HG02610 (cell line): ENCODE data around the gene ACVR1B.

ENCODE experiments used
- ATAC-seq: cut with Tn5 transposase; IDR thresholded peaks from one replicate; pipeline ENCODE4 v1.9.1; 2021; ENCODE audit warnings: mild to moderate bottlenecking, moderate library complexity; ENCODE audit not compliant: unreplicated experiment

ACVR1B gene

DNA sequence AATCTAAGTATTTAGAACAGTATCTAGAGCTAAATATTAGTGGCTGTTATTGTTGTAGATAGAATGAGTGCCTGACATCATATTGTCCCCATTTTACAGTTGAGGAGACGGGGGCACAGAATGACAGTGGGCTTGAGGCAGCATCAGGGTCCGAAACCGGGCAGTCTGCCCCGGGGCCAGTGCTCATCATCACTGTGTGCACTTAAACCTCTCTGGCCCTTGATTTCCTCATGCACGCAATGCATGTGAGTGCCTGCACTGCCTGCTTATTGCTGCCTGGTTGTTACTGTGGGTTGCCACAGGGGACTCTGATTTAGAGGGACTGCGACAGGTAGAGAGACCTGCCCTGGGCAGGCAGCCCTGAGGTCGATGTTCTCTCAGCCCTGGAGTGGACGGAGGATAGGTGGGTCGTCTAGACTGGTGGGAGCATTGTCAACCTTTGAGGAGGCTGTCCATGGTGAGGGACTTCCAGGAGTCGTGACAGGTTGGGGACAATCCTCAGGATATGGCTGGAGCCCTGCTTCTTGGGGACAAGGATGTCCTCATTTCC lies 34.4 kb upstream of the ACVR1B start:
- no peak for ATAC-seq

DNA sequence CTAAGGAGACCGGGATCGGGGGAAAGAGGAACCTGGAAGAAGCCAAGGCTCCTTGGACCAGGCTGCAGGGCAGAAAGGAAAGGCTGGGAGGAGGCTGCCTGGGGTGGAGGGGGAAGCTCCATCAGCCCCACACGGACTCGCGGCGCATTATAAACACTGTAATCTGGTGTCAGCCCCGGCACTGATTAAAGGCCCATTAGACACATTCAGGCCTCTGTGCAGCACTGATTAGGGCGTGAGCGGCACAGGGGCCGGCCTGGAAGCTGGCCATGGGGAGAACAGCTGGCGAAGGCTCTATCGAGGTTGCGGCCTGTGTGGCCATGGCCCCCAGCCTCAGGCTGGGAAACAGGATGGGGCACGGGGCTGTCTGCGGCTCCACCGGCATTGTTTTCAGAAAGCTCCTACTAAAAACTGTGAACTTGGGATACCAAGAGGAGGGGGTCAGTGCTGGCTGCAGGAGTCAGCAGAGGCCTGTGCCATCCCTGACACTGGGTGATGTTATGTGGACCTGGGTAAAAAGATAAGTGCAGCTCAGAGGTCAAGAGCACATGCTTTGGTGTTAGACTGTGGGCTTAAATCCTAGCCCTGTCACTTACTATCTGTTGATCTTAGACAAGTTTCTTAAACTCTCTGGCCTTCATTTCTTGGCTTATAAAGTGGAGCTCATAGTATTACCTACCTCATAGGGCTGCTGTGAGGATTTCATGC lies 33.6 kb upstream of the ACVR1B start:
- no peak for ATAC-seq

DNA sequence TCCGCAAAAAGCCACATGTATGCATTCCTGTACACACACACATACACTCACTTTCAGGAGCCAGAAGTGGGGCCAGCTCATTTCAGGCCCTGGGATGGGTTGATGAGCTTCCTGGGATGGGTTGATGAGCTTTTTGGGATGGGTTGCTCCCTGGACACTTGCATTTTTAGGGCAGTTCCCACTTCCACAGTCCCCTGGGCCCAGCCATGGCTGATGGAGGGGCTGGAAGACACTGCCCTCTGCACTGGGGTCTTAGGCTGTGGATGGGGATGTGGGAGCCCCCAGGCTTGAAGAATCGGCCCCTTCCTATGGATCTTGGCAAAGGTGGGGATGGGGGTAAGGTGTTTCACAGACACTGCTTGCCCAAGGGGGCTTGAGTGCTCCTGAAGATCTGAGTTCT lies 31.5 kb upstream of the ACVR1B start:
- ATAC-seq: no peak

DNA sequence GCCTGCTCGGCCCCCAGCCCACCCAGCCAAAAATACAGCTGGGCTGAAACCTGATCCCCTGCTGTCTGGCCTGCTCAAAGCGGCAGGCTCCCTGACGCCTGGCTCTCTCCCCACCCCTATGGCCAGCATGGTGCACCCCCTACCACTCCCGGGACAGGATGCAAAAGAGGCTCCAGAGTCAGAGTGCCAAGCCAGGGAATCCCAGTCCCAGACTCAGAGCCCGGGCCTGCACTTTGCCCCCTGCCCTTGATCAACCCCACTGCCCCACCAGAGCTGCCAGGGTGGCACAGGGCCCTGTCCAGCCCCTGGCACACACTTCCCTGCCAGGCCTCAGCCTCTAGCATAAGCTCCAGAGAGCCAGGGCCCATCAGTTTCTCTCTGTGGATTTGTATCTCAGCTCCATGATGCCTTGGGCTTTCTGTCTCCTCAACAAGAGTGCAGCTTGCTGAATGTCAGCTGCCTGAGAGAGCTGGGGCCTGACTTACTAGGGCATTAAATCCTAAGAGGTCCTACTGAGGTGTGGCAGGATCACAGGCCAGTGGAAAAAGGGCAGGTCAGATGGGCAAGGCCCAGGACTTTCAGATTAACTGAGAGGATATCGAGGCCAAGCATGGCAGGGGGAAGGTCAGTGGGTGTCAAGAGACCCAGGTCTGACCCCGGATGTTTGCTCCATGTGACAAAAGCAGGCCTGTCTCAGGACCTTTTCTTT lies 30.3 kb upstream of the ACVR1B start:
- ATAC-seq: no peak

GRCh38 chr12:51922146-51922545 lies 29.4 kb upstream of the ACVR1B start:
- ATAC-seq: no peak

DNA sequence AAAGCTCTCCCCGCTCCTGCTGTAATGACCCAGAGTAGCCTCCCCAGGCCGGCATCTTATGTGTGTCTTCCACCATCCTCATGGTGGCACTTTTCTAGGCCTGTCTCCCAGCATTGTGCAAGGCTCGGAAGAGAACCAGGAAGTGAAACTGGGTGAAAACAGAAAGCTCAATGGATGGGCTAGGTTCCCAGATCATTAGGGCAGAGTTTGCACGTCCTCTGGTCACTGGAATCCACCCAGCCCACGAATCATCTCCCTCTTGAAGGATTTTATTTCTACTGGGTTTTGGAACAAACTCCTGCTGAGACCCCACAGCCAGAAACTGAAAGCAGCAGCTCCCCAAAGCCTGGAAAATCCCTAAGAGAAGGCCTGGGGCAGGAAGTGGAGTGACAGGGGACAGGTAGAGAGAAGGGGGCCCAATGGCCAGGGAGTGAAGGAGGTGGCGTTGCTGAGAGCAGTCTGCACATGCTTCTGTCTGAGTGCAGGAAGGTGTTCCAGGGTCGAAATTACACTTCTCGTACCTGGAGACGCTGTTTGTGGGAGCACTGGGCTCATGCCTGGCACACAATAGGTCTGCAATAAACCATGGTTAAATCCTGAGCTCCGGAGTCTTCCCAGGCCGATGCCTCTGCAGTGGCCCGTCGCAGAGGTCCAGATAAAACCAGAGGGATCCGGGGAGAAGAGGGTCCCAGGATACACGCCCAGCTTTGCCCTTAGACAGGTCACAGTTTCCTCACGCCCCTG lies 28.6 kb upstream of the ACVR1B start:
- no peak for ATAC-seq

DNA sequence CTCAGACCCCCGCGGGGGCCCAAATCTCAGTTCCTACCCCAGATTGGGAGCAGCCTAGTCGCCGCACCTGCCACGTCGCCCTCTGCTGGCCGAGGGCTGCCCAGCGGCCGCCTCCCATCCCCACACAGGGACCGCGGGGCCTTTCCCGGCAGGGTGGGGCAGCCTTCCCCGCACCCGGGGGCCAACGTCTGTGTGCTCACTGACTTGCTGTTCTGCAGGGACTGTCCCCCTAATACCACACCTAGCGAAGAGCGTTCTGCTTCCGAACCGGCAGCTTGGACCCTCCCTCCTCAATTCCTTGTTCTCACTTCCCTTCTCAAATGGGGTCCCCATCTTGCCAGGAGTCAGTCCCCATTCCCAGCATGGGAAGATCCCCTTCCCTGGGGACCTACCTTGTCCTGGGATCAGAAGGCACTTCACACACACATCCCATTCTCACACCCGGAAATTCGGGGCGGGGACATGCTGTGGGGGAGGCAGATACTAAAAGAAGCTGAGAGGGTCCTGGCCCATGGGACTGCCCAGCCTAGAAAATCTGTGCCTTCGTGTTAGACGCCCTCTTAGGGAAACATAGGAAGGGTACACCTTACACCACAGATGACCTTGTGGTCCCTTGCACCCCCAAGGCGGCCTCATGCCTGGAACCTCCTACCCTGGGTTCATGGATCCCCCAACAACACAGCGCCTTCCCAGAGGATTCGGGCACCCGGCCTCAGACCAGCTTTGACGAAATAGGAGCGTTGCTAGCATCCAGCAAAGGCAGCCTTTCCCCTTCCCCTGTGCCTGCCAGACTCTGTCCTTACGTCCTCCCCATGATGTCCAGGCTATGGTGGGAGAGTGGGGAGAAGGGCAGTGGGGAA lies 27.8 kb upstream of the ACVR1B start:
- peak; percentile 37 for ATAC-seq

DNA sequence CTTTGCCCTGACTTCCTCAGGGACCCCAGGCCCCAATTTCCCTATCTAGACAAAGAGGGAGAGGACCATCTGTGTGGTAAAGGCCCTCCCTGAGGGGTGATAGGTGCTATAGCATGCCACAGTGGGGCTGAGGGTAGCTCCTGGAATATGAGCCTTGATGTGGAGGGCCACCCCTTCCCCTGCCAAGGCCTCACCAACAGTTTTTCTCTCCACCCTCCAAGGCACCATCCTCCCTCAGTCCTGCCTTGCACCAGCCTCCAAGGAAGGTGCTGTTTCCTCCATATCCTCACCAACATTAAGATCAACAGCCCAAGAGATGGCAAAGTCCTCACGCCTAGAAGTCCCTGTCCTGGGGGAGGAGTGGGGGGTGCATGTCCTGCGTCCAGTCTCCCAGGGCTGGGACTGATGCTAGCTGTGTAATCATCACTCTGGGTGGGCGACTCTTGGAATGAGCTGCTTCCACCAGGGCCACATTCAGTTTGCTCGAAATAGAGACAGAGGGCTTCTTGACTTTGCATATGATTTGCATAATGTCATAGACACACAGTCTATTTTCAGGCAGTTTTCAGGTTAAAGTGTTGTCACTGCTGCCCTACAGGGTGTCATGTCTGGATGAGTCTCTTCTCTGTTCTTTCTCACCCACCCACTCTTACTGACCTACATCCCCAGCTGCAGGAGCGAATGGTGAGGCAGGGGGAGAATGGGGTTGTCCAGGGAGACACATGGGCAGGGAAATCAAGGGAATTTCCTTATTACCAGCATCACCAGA lies 26.8 kb upstream of the ACVR1B start:
- peak; percentile 53 for ATAC-seq

GRCh38 chr12:51925346-51926063 lies 26.0 kb upstream of the ACVR1B start:
- no peak for ATAC-seq

DNA sequence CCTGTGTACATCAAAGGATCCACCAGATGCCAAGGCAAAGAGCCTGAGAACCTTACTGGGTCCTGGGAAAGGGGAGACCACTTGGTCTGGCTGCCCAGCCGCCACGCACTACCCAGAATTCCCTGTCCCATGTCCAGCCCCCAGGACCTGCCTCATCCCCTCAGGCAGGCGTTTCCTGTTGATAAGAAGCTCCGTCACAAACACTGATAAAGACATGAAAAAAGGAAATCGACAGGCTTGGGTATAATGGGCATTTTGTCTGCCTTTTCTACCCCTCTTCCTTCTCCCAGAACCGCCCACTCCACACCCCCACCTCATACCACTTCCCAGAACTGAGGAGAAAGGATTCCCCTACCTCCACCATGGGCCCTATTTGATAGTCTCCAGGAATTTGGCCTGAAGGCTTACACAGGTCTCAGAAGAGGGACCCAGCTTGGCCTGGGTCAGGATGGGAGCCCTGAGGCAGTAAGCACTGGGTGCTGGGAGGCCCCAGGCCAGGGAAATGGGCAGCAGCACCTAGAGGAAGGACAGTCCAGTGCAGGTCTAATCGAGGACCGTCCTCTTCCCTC lies 25.4 kb upstream of the ACVR1B start:
- no peak for ATAC-seq

DNA sequence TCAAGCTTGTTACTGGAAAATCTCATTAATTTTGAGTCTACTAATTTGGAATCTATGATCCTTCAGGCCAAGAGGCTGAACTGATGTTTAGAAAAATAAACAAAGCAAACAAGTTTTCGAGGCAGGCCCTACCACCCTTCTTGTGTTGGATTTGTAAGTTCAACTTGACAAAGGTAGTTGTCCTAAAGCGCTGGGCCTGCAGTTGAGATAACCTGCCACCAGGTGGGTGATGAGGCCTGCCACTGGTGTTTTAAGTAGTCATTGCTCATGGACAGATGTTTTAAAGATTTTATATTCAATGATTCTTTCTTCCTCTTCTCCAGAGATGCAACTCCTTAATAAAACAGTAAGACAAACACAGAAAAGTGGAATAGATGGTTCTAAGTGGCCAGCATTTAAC lies 24.8 kb upstream of the ACVR1B start:
- peak; percentile 43 for ATAC-seq

GRCh38 chr12:51932218-51933076 lies 19.1 kb upstream of the ACVR1B start:
- no peak for ATAC-seq

DNA sequence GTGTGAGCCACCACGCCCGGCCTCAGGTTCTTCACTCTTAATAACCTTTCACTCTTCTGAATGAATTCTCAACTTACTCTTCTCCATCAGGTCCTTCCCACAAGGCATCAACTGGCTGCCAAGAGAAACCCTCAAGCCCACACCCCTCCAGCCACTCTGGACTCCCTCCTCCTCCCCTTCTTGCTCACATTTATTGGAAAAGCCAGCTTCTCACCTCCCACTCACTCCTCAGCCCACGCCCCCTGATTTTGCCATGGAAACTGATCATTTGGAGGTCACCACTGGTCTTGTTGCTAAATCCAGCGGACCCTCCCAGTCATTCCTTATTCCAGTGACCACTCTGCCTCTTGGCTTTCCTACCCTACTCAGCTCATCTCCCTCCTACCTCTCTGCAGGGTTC lies 17.4 kb upstream of the ACVR1B start:
- no peak for ATAC-seq

GRCh38 chr12:51937926-51938325 lies 13.6 kb upstream of the ACVR1B start:
- ATAC-seq: no peak

DNA sequence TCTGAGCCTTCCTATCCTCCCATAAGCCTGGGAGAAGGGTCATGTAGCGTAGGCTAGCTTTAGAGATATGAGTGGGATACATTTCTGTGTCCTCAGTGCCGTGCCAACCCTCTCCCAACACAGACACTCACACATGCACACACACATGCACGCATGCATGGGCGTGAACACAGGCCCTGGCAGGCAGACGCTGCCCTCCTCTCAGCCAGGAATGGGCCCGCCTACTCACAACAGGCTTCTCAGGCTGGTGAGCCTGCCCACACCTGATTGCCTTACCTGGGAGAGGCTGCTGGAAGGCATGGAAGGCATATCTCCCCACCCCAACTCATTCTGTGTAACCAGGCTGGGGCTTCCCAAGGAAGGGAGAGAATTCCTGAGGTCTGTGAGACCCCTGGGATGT lies 12.8 kb upstream of the ACVR1B start:
- no peak for ATAC-seq

GRCh38 chr12:51941011-51941581 lies 10.4 kb upstream of the ACVR1B start:
- no peak for ATAC-seq

GRCh38 chr12:51941604-51942003 lies 9.9 kb upstream of the ACVR1B start:
- no peak for ATAC-seq

DNA sequence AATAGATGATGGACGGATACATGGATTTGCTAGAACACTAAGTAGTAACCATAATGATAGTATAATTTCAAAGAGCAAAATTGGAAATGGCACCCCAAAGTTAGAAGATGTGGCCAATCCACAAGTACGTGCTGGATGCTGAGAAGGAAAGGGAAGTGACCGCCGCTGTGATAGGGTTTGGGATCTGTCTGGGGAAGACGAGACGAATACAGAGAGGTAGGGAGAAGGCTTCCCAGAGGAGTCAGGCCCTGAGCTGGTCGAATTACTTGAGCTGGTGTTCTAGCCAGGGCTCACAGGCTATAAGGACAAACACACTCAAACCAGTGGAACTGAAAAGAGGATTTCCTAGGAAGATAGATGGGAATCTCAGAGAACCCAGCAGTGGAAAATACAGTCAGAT lies 9.4 kb upstream of the ACVR1B start:
- ATAC-seq: no peak
